HepG2 (cell line): Measurements from ENCODE around the gene GJA9. TPM values are rescaled to one million over a fixed set of nuclear protein-coding genes. Genes with fewer than 3 reads are reported as not detected.
A peak's percentile ranks its signal among the peaks of the same experiment; 100 is the strongest.

Experiments used
- ATF7 ChIP-seq, 2 experiments: fragments of 450-650 bp in 1 of 2; sonication (generic) in 1 of 2; formaldehyde crosslinking in 1 of 2; IDR thresholded peaks; 2 replicates each; pipeline versions ENCODE4 v1.4.0 to v1.6.1; 2016 to 2020; ENCODE audit warnings: antibody characterized with exemption in 1 of 2, mild to moderate bottlenecking in 1 of 2, missing genetic modification reagents in 1 of 2
- BCL3 ChIP-seq: sonication (generic); formaldehyde crosslinking; IDR thresholded peaks from 2 replicates; pipeline ENCODE4 v1.5.1; 2020; ENCODE audit warnings: mild to moderate bottlenecking, missing genetic modification reagents, moderate library complexity
- CHD4 ChIP-seq: fragments of 200-600 bp; sonication (generic); IDR thresholded peaks from 2 replicates; pipeline ENCODE4 v1.7.0; 2017; ENCODE audit warnings: mild to moderate bottlenecking, low read length, borderline replicate concordance
- ELF4 ChIP-seq: sonication (generic); formaldehyde crosslinking; IDR thresholded peaks from 2 replicates; pipeline ENCODE4 v1.5.0; 2020; ENCODE audit warnings: missing genetic modification reagents, mild to moderate bottlenecking, moderate library complexity, borderline replicate concordance
- EP300 ChIP-seq, 3 experiments: sonication (generic) in 1 of 3; formaldehyde crosslinking in 1 of 3; IDR thresholded peaks; 2 replicates each; pipeline versions ENCODE4 v1.5.1 to v1.6.1; 2011 to 2020; ENCODE audit warnings: low read depth in 2 of 3, low read length in 2 of 3, borderline replicate concordance in 1 of 3, improper control_type of control experiment in 1 of 3, mild to moderate bottlenecking in 1 of 3, missing genetic modification reagents in 1 of 3, moderate library complexity in 1 of 3
- FOXA1 ChIP-seq, 2 experiments: fragments of 450-650 bp in 1 of 2; sonication (generic) in 1 of 2; formaldehyde crosslinking in 1 of 2; IDR thresholded peaks; 2 replicates each; pipeline versions ENCODE4 v1.4.0 to v1.6.1; 2016 to 2020; ENCODE audit warnings: missing genetic modification reagents in 1 of 2
- HNRNPL ChIP-seq: fragments of 200-400 bp; formaldehyde crosslinking; IDR thresholded peaks from 2 replicates; pipeline ENCODE4 v1.6.1; 2017; ENCODE audit warnings: mild to moderate bottlenecking, low read depth, low read length
- KIAA2018 ChIP-seq: sonication (generic); formaldehyde crosslinking; IDR thresholded peaks from 2 replicates; pipeline ENCODE4 v1.5.0; 2020; ENCODE audit warnings: mild to moderate bottlenecking, missing genetic modification reagents, borderline replicate concordance
- KLF11 ChIP-seq: IDR thresholded peaks from 2 replicates; pipeline ENCODE4 v1.6.1; 2016; ENCODE audit warnings: missing compliant biosample characterization
- REPIN1 ChIP-seq: sonication (generic); formaldehyde crosslinking; IDR thresholded peaks from 2 replicates; pipeline ENCODE4 v1.8.0; 2022; ENCODE audit warnings: missing genetic modification reagents, low read depth, mild to moderate bottlenecking, borderline replicate concordance
- SALL2 ChIP-seq: sonication (generic); formaldehyde crosslinking; IDR thresholded peaks from 2 replicates; pipeline ENCODE4 v1.8.1; 2023; ENCODE audit warnings: mild to moderate bottlenecking, missing genetic modification reagents, inconsistent platforms
- SIN3B ChIP-seq: fragments of 150-350 bp; IDR thresholded peaks from 2 replicates; pipeline ENCODE4 v1.6.1; 2014; ENCODE audit warnings: low read length
- THAP11 ChIP-seq: IDR thresholded peaks from 2 replicates; pipeline ENCODE4 v1.6.1; 2016; ENCODE audit warnings: missing biosample characterization, missing genetic modification reagents
- ZFAT ChIP-seq: sonication (generic); formaldehyde crosslinking; conservative IDR thresholded peaks from 2 replicates; pipeline ENCODE4 v1.8.1; 2023; ENCODE audit warnings: missing genetic modification reagents, inconsistent platforms
- ZNF230 ChIP-seq: sonication (generic); formaldehyde crosslinking; IDR thresholded peaks from 2 replicates; pipeline ENCODE4 v1.4.0; 2020; ENCODE audit warnings: mild to moderate bottlenecking, missing genetic modification reagents
- ZNF460 ChIP-seq: sonication (generic); formaldehyde crosslinking; IDR thresholded peaks from 2 replicates; pipeline ENCODE4 v1.5.1; 2020; ENCODE audit warnings: missing genetic modification reagents, mild to moderate bottlenecking, borderline replicate concordance
- ZNF547 ChIP-seq: sonication (generic); formaldehyde crosslinking; IDR thresholded peaks from 2 replicates; pipeline ENCODE4 v1.5.1; 2020; ENCODE audit warnings: mild to moderate bottlenecking, missing genetic modification reagents
- polyA plus RNA-seq, 8 experiments: library from polyadenylated mRNA; depleted of rRNA in 3 of 8; stranded (reverse) in 7 of 8; unstranded in 1 of 8; fragments of >200 nt; fragmentation: Illumina TruSeq in 4 of 8; extraction: Trizol in 4 of 8; gene quantifications; 2 replicates each; pipeline versions ENCODE4 v1.2.1 to v1.2.3, GENCODE V29; 2011 to 2016; ENCODE audit warnings: low read depth in 4 of 8, missing spikeins in 1 of 8, mixed read lengths in 1 of 8; ENCODE audit not compliant: insufficient read depth in 1 of 8
- total RNA-seq, 5 experiments: library from RNA; depleted of rRNA; stranded (reverse); fragments of >200 nt; fragmentation: Illumina TruSeq; extraction: Trizol; gene quantifications; 2 replicates each; pipeline ENCODE4 v1.2.3, GENCODE V29; 2016; ENCODE audit warnings: low read depth in 1 of 5

Gene GJA9
- total and polyA plus RNA-seq, 2 of the 13 experiments (the other 11 are each of a cell fraction or from before 2014, with no cell fraction given) = 0.08 to 0.13 TPM

GRCh38 chr1:38859561-38860453 is 21.6 kb downstream of the GJA9 start, which contains the start of gene RRAGC (continued):
- TF ChIP-seq ELF4 (CRISPR knock-in tag) = no peak; the same call in 1 of the 2 replicates
- no peak for TF ChIP-seq FOXA1 (IDR thresholded peaks at IDR 0.05)
- TF ChIP-seq FOXA1 (CRISPR knock-in tag; IDR thresholded peaks at IDR 0.05) = no peak
- TF ChIP-seq ATF7 (IDR thresholded peaks at IDR 0.05) = no peak
- TF ChIP-seq ATF7 (CRISPR knock-in tag; IDR thresholded peaks at IDR 0.05) = no peak
- TF ChIP-seq KLF11 (CRISPR knock-in tag) = no peak
- TF ChIP-seq ZNF230 (CRISPR knock-in tag) = no peak
- TF ChIP-seq KIAA2018 (CRISPR knock-in tag) = no peak
- TF ChIP-seq CHD4 = no peak
- no peak for TF ChIP-seq ZFAT (CRISPR knock-in tag)
- no peak for TF ChIP-seq HNRNPL
- peak; percentile 81 for TF ChIP-seq SALL2 (CRISPR knock-in tag)
- peak; percentile 63; the same call in 1 of the 2 replicates for TF ChIP-seq BCL3 (CRISPR knock-in tag)
- TF ChIP-seq THAP11 (CRISPR knock-in tag) = peak; percentile 80
- no peak for TF ChIP-seq SIN3B
- peak; percentile 66; the same call in 1 of the 2 replicates for TF ChIP-seq ZNF547 (CRISPR knock-in tag)
- TF ChIP-seq EP300 (IDR thresholded peaks at IDR 0.05; ENCODE audit: low read depth in 2 of 2, low read length in 2 of 2) = peak; percentile 41 to 42; a peak in 3 of 4 replicates
- no peak for TF ChIP-seq EP300 (CRISPR knock-in tag; IDR thresholded peaks at IDR 0.05; ENCODE audit: borderline replicate concordance)
- TF ChIP-seq ZNF460 (CRISPR knock-in tag) = no peak
- no peak for TF ChIP-seq REPIN1 (CRISPR knock-in tag)
